HG02610 (cell line): ENCODE results near the gene MRM3.
"Not testable (repeated sequence)": the region's sequence is repeated elsewhere in the genome, so short reads cannot be mapped to it uniquely, and the experiment has no call there.

Source experiments
- ATAC-seq: cut with Tn5 transposase; IDR thresholded peaks from one replicate; pipeline ENCODE4 v1.9.1; 2021; ENCODE audit warnings: mild to moderate bottlenecking, moderate library complexity; ENCODE audit not compliant: unreplicated experiment

MRM3 gene

GRCh38 chr17:794876-795275 lies 12.7 kb downstream of the MRM3 start:
- no peak for ATAC-seq

- no peak for ATAC-seq
Observed at GRCh38 chr17:795276-795675, 13.1 kb downstream of the MRM3 start.

- no peak for ATAC-seq
Observed at GRCh38 chr17:795721-796120, 13.6 kb downstream of the MRM3 start.

- ATAC-seq = no peak
Observed at GRCh38 chr17:796609-797008, 14.5 kb downstream of the MRM3 start.

- no peak for ATAC-seq
Observed at GRCh38 chr17:797236-797840, 15.2 kb downstream of the MRM3 start.

GRCh38 chr17:798246-798645 lies 16.1 kb downstream of the MRM3 start:
- no peak for ATAC-seq

- ATAC-seq = no peak
Observed at GRCh38 chr17:799261-799660, 17.1 kb downstream of the MRM3 start.

- ATAC-seq = no peak
Observed at GRCh38 chr17:800446-801242, 18.5 kb downstream of the MRM3 start.

GRCh38 chr17:801660-802059 lies 19.5 kb downstream of the MRM3 start:
- ATAC-seq = no peak

- no peak for ATAC-seq
Observed at GRCh38 chr17:802481-802880, 20.3 kb downstream of the MRM3 start.

- no peak for ATAC-seq
Observed at GRCh38 chr17:802901-803881, 21.0 kb downstream of the MRM3 start.

GRCh38 chr17:804541-805435 lies 22.6 kb downstream of the MRM3 start:
- no peak for ATAC-seq

GRCh38 chr17:805886-806285 lies 23.7 kb downstream of the MRM3 start:
- not testable (repeated sequence) for ATAC-seq

GRCh38 chr17:806346-806745 lies 24.2 kb downstream of the MRM3 start:
- no peak for ATAC-seq

- no peak for ATAC-seq
Observed at GRCh38 chr17:806781-807522, 24.8 kb downstream of the MRM3 start.

- ATAC-seq = no peak
Observed at GRCh38 chr17:807523-808294, 25.6 kb downstream of the MRM3 start.

GRCh38 chr17:811051-811784 lies 29.1 kb downstream of the MRM3 start:
- no peak for ATAC-seq

- no peak for ATAC-seq
Observed at GRCh38 chr17:812638-813204, 30.6 kb downstream of the MRM3 start.
